Measurements from ENCODE around the gene EARS2.

GRCh38 chr16:23476289-23476688 lies 80.9 kb downstream of the EARS2 start:
- no peak for TF ChIP-seq CTCF (conservative IDR thresholded peaks at IDR 0.05)
- no peak for TF ChIP-seq EZH2 (IDR thresholded peaks at IDR 0.05; ENCODE audit: low read depth)
